NCI-H1436 (cell line): ENCODE measurements around the gene CACNA1C.

Experiments used
- DNase-seq: peaks from one replicate; lab custom pipeline; 2025; lab: John Stamatoyannopoulos, UW

CACNA1C gene

DNA sequence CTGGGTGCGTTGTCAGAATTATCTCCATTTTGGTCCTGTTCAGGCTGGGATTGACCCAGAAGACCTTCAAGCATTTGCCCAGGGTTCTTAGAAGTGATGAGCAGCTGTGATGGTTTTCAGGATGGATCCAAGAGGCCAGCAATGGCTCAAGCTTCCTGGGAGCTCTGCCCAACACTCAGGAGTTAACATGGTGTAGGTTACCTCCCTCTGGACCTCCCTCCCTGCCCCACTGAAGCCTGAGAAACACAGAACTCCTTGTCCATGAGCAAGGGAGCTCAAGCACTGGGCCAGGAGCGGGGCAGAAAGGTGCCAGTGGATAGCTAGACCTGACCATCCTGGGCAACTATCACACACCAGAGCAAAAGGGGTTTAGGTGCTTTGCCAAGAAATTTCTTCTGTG is 593.6 kb downstream of the CACNA1C start:
- no peak for DNase-seq

DNA sequence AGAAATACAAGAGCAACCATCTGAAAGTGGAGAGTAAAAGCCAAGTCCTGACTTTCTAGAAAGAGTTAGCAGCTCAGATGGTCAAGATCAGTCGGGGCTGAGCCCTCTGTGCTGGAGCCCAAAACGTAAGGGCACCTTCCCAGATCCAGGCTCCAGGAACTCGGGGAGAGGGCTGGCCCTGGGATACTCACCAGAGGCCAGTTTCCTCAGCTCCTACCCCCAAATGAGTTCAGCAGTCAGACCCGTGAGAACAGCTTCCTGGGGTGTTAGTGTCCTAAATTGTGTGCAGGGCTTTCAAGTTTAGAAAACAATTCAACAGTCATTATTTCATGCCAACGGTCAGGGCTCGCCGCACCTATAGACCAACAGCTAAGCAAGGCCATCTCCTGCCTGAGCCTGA is 594.4 kb downstream of the CACNA1C start:
- DNase-seq = no peak

DNA sequence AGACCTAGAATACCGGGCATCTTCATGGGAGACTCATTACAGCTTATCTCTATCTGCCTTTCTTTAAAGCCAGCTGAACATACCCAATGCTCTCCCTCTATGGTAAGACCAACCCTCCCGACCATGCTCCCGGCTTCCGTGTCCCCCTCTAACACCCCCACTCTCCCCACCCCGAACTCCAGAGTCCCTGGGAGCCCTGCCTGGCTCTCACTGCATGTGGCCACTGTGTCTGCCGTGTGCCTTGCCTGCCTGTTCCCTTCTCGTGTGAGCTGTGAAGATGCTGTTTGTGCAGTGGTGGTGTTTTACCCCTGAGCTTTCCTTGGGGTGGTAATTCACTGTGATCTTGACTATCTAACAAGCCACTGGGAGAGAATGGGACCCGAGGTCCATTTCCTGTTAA is 595.6 kb downstream of the CACNA1C start:
- DNase-seq = no peak

DNA sequence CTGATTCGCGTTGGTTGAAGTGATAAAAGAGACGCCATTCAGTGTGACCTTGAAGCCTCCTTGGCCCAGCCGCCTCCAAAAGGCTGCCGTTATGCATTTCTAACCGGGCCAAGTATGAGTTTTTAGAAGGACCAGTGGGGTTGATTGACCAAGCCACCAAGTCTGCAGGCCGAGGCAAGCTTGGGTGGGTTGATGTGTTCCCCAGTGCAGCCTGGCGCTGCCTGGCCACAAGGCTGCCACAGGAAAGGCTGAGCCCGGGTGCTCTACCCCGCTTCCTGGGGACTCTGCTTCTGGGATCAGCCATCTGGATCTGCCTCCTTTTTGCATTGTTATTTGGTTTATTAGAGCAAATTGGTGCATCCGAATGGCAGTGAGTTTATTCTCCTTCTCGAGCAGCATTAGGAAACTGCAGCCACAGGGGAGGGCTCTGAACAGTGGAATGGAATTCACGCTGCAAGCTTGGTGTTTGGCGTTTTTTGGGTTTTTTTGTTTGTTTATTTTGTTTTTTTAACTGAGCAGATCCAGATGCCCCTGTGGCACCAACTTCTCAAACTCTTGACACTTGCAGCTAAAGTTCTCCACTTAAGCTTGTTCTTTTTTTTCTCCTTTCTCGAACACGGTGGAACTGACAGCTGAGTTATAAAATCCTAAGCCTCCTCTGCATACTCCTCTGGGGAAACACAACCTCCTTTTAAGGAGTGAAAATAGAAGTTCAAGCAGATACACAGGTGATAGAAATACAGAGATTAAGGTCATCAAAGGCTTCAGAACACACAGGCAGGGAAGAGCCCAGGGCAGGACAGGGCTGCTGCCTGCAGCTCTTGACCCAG is 596.6 kb downstream of the CACNA1C start:
- no peak for DNase-seq

DNA sequence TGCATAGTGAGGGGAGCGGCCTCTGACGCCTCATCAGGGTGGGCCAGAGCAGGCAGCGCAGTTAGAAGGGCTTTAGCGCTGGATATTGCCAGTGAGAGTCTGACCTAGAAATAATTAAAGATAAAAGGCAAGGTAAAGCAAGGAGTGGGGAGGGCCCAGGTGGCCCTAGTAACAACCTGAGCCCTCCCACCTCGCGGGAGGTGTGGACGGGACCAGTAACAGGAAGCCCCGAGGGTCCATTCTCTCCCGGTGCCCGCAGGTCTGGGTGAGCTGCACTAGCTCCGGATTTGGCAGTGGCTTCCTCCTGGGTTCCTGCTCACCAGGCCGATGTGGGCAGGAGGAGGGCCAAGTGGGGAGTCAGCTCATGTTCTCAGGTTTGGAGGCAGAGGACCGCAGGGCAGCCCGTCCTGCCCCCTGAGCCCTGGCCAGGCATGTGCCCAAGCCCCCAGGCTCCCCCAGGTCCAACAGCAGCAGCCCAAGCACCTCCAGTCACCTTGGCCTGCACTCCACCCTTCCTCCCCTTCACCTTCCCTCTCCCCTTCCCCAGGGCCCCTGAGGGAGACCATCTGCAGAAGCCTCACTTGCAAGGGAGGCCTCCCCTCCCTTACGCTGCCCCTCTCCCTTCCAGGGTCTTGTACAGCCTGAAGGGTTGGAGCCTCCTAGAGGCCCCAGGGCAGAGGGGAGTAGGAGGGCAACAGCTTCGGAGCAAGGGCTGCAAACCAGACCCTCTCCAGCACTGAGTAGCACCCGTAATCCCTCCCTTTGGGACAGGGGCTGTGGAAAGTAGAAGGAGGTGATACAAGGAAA is 597.7 kb downstream of the CACNA1C start:
- no peak for DNase-seq

DNA sequence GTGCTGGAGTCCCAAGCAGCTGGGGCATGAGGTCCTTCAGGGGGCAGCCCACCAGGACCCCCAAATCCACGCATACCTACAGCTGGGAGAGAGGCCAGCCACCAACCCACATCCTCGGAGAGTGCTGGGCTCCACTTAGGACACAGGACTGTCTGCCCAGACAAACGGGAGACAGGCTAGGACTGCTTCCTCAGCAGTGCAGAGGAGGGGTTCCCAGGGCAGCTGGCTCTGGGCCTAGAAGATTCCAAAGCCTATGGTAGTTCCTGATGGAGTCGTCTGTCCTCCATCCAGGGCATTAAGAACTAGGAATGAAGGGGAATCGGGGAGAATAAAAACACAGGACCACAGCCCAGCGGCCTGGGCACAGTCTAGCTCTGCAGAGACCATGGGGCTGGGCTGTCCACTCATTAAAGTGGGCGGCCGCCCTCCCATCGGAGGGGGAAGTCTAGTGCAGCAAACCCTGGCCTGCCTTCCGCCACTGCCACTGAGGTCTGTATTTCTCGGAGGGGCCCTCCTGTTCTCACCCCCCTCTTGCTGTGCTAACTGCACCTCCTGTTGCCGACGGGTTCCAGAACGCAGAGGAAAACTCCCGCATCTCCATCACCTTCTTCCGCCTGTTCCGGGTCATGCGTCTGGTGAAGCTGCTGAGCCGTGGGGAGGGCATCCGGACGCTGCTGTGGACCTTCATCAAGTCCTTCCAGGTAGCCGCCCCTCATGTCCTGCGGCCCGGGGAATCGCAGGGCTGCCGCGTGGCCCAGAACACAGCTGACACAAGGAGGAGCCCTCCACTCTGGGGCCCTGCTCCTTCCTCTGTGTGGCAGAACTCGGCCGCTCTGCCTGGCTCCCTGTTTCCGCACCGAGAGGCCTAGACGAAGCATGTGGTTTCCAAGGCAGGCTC is 598.5 kb downstream of the CACNA1C start:
- no peak for DNase-seq

DNA sequence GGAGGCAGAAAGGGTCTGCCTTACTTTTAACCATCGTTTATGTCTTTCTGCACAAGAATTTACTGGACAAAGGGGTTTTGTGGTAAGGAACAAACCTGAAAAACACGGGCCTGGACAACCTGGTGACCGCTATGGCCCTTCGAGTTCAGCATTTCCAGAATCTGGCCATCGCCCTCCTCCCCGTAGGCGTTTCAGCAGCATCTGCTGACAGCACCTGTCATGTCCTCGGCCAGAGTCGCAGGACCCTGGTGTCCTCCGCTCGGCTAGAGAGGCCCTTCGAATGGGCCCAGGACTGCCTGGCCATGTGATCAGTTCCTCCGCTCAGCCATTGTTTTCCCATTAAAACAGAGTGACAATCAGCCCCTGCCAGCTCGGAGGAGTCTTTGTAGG is 599.2 kb downstream of the CACNA1C start:
- no peak for DNase-seq

DNA sequence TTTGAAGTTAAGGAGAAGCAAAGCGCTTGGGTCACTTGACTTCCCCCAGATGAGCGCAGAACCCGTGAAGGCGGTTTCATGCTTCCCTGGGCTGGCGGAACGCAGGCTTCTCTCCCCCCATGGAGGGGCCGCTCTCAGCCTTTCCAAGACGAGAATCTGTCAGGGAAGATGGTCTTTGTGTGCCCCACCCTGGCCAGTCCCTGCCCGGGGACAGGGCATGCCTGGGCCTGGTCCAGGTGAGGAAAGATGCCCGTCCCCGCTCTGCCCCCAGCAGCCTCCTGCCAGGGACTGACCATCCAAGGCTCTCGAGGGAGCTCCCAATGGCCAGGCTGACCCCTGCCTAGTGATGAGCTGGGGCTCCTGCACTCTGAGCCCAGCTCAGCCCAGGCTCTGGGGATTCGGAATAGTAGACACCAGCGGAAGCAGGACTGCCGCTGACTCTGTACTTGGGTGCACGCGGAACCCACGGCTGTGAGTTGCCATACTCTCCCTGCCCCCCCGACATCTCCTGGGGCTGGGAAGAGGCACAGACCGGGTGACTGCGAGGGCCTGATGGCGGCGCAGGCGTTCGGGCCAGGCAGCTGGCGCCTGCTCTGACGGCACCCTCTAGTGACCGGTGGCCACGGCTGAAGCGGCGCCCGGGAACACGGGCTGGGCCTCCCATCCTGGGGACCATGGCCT is 599.8 kb downstream of the CACNA1C start:
- DNase-seq = no peak

DNA sequence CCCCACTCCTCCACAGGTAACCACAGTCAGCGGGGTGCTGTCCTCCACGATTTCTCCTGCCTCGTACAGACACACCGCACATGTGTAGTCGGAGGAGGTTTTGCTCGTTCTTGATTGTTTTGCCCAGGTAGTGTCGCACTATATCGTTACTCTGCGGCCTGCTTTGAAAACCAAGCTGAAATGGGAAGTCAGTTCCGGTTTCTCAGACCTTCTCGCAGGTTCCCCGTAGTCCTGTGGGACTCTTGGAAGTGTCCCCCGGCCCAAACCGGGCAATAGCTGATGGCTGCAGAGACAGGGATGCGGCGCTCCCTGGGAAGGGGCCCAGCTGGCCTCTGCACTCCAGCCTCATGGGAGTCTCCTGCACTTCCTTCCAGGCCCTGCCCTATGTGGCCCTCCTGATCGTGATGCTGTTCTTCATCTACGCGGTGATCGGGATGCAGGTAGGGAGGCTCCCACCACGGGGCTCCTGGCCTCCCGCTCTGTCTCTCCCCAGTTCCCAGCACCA is 600.7 kb downstream of the CACNA1C start:
- DNase-seq = no peak

DNA sequence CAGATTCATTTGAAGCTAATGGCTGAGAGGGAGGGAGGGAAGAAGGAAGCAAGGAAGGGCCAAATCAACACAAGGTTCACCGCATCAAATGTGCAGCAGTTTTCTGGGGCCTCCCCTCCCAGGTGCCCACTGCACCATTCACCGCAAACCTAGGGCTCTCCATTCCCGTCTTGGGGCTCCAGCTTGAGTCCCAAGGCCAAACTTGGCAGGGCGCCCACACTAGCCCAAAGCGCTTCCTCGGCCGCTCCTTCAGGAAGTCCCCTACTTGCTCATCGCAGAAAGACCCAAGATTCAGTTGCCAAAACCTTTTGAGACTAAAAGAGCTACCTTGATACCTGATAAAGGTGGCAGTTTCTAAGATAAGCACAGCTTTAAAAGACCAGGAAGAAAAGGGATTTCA is 601.5 kb downstream of the CACNA1C start:
- no peak for DNase-seq

DNA sequence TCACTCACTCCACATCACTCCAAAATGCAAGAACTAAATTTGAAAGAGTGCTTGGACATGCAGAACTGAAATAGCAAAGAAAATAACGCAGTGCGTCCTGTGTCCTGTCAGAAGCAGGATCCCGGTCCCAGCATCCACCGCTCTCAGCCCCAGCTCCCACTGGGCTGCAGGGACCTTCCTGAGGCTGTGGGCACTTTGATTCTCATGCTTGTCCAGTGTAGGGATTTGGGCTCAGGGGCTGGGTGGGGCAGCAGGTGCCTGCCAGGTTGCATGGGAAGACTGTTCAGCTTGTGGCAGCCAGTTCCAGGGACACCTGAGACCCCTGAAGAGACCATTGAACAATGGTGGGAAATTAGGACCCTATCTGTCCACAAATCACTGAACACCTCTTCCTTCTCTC is 602.0 kb downstream of the CACNA1C start:
- no peak for DNase-seq

DNA sequence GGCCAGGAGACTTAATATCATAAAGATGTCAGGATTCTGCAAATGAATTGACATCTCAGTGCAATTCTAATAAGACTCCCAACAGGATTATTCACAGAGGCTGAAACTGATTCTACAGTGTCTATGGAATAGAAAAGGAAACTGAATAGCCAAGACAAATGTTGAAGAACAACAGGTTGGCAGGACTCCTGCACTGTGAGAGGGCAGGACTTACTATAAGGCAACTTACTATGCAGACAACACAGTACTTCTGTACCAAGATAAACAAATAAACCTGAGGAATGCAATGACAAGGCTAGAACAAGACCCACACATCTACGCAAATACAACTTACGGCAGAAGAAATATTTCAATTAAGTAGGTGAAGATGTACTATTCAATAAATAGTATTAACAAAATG is 609.7 kb downstream of the CACNA1C start:
- no peak for DNase-seq

DNA sequence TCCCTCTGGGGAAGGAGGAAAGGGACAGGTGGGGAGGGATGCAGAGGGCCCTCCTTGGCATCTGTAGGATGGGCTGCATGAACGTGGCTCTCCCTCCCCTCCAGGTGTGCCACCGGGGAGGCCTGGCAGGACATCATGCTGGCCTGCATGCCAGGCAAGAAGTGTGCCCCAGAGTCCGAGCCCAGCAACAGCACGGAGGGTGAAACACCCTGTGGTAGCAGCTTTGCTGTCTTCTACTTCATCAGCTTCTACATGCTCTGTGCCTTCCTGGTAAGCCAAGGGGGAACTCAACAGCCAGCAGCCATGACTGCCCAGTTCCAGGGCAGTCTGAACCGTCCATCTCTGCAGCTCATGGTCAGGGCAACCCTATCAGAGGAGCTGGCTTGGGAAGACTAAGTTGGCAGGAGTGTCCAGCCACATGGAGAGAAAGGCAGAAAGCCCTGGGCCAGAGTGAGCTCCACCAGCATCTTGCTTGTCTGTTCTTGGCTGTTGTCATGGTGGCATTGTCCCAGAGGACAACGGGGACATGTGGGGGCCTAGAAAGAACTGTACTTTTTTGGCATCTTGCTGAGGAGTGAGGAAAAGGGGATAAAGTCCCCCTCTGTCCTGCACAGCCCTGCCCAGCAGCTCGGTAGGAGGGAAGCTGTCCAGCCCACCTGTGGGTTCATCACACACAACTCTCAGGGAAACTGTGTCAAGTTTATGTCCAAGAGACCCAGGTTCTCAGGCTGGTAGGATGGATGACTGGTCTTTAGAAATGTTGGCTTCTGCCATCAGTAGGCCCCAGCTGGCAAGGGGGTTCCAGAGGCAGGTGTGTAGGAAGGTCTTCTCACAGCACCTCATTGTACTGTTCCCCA is 612.2 kb downstream of the CACNA1C start:
- no peak for DNase-seq

DNA sequence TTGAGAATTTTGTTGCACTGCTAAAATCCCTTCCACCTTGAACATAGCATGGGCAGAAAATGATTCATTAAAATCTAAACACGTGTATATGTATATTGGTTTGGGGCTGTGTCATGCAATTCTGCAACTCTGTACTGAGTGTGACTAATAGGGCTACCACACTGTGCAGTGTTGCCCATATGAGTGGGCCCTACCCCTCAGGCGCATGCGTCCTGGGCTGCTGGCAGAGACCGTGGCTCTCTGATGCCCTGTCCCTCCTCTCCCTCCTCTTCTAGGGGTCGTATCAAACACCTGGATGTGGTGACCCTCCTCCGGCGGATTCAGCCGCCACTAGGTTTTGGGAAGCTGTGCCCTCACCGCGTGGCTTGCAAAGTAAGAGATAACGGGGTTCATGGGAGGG is 613.6 kb downstream of the CACNA1C start:
- DNase-seq = no peak

DNA sequence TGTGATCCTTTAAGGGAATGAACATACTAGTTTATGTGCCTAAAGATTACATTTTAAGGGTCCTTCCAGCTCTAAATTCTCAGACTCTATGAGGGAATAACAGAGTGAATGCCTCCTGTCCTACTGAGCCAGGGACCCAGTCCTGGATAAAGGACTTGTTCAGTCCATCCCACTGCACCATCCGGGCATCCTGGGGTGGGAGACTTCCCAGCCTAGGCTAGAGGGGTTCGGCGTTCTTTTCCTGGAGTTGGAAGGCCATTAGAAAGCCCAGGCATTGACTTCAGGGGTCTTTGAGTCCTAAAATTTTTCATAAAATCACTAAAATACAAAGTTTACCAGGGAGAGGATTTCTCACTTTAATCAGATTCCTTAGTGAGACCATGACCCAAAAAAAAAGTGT is 614.1 kb downstream of the CACNA1C start:
- no peak for DNase-seq

DNA sequence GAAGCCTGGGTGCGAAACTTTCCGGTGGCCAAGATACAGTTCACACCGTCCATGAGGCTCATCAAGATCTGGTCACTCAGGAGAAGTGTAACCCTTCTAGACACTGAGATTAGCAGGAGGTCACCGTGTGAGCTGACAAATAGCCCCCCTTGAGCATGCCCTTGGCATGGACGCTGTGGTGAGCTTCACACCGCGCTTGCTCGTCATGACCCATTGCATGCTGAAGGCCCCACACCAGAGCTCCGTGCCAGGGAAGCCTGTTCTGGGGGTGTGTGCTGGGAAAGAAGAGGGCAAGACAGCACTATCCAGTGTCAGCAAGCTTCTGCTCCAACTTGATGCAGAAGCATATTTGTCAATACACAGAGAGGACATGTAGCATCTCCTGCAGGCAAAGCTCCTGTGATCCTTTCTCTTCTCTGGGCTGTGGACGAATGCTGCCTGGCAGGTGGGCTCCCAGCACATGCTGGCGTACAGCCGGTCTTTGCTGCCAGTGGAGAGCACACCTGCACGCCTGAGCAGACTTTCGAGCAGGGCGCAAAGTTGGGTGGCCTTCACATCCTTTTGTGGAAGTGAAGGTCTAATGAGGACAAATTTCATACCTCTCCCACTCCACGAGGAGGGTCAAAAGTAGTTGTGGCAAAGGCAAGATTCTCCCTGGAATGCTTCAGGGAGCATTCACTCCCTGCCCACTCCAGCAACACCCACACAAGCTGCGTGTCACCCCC is 615.1 kb downstream of the CACNA1C start:
- no peak for DNase-seq

DNA sequence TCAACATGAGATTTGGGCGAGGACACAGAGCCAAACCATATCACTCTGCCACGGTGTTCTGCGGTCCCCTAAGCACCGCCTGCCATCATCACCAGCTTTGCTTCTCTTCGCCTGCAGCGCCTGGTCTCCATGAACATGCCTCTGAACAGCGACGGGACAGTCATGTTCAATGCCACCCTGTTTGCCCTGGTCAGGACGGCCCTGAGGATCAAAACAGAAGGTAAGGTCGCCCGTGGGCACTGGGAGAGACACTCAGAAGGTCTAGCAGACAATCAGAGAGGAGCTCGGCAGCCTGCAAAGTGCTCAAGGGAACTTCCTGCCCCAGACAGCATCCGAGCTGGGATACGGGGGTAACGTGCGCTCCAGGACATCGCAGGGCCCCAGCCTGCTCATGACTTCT is 616.0 kb downstream of the CACNA1C start:
- DNase-seq = no peak

DNA sequence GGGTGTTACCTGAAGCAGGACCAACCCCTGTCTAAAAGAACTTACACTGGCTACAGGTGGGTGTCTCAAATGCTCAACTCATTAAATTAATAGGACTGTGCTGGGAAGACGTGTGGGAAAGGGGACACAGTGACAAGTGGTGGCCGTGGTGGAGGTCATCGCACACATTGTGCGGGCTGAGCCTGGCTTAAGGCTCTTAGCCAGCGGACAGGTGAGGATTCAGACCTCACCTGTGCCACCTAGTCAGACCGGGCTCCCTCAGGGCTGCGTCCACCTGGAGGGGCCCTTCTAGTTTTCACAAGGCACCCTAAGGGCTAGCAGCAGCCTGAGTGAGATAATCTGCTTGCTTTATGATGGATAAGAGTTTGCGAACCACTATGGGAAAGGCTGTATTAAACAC is 616.8 kb downstream of the CACNA1C start:
- no peak for DNase-seq

DNA sequence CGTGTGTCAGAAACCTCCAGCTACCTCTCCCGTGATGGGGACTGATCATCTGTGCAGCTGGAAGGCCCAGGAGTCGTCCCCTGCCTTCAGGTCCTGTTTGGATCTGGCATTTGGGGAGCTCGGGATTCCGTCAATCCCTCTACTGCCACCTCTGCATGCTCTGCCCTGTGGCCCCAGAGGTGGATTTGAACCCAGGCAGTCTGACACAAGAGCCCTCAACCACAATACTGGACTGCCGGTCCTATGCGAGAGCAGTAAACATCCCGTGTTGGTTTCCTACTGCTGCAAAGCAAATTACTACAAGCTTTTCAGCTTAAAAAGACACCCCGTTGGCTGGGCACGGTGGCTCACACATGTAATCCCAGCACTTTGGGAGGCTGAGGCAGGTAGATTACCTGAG is 620.1 kb downstream of the CACNA1C start:
- no peak for DNase-seq
